Brain microvascular endothelial cell (primary cell): ENCODE results near the gene DIPK1A.

Experiments
- DNase-seq: peaks from one replicate; pipeline ENCODE4 v3.0.0-alpha.2; 2020
- H3K27ac ChIP-seq: fragments of 250-450 bp; sonication (Bioruptor Pico); 2 replicates; pipeline ENCODE4 v1.5.1; 2020; ENCODE audit warnings: mild to moderate bottlenecking, moderate library complexity
- H3K27me3 ChIP-seq: fragments of 250-450 bp; sonication (Bioruptor Pico); replicated peaks from 2 replicates; pipeline ENCODE4 v1.5.1; 2020; ENCODE audit warnings: mild to moderate bottlenecking
- H3K36me3 ChIP-seq: fragments of 250-450 bp; sonication (Bioruptor Pico); replicated peaks from 2 replicates; pipeline ENCODE4 v1.5.1; 2020; ENCODE audit warnings: mild to moderate bottlenecking
- H3K4me3 ChIP-seq: 2 replicates; pipeline ENCODE4 v1.5.1; 2011; ENCODE audit warnings: low read depth, mild to moderate bottlenecking, control low read depth, low read length, moderate library complexity
- in situ Hi-C: cut with HindIII; loops from 2 replicates; pipeline ENCODE4 v1.10.0; 2017; ENCODE audit warnings: low sequenced_read_pairs, low pct_ligation_motif_present
- TF ChIP-seq, protein P1 (sequence below): IDR thresholded peaks from 2 replicates; pipeline ENCODE4 v1.5.1; 2011; ENCODE audit warnings: low read depth, mild to moderate bottlenecking, moderate library complexity, low read length, control low read depth, inconsistent platforms; ENCODE audit errors: missing control alignments

The DIPK1A gene

GRCh38 chr1:92921031-92922023 is 39.9 kb downstream of the DIPK1A start:
- in situ Hi-C loops: no loop called here
- Histone ChIP-seq H3K27ac (no peak overlapping the region), H3K36me3 (no peaks in the 10 kb centered on the region), H3K27me3 (no peaks in the 10 kb centered on the region), H3K4me3 (no peak overlapping the region)
- DNase-seq: no peak
- TF ChIP-seq, protein P1, sequence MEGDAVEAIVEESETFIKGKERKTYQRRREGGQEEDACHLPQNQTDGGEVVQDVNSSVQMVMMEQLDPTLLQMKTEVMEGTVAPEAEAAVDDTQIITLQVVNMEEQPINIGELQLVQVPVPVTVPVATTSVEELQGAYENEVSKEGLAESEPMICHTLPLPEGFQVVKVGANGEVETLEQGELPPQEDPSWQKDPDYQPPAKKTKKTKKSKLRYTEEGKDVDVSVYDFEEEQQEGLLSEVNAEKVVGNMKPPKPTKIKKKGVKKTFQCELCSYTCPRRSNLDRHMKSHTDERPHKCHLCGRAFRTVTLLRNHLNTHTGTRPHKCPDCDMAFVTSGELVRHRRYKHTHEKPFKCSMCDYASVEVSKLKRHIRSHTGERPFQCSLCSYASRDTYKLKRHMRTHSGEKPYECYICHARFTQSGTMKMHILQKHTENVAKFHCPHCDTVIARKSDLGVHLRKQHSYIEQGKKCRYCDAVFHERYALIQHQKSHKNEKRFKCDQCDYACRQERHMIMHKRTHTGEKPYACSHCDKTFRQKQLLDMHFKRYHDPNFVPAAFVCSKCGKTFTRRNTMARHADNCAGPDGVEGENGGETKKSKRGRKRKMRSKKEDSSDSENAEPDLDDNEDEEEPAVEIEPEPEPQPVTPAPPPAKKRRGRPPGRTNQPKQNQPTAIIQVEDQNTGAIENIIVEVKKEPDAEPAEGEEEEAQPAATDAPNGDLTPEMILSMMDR: no peak

DNA sequence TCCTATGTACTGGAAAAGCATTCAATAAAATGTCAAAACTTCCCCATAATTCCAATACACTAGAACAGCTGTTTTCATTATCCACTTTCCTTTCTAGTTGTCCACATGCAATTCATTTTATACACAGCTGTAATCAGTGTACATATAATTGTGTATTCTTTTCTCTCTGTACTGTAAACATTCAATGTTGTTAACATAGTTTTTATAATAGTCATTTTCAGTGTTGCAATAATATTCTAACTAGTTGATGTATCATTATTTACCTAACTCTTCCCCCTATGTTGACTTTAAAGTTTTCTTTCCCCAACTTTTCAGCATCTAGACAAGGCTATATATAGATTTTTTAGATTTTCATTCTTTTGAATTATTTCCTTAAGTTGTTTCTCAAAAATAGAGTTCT is 44.4 kb downstream of the DIPK1A start:
- H3K4me3 ChIP-seq: no peak overlapping the region
- TF ChIP-seq, protein P1: no peak
- no peak overlapping the region for H3K27ac ChIP-seq
- H3K36me3 ChIP-seq: no peaks in the 10 kb centered on the region
- DNase-seq: no peak
- in situ Hi-C loops: no loop called here
- H3K27me3 ChIP-seq: no peaks in the 10 kb centered on the region

GRCh38 chr1:92915547-92915946 is 45.7 kb downstream of the DIPK1A start:
- H3K27ac ChIP-seq: no peak overlapping the region
- H3K4me3 ChIP-seq: no peak overlapping the region
- in situ Hi-C loops: no loop called here
- no peaks in the 10 kb centered on the region for H3K36me3 ChIP-seq
- no peaks in the 10 kb centered on the region for H3K27me3 ChIP-seq
- DNase-seq: no peak
- TF ChIP-seq, protein P1: no peak

DNA sequence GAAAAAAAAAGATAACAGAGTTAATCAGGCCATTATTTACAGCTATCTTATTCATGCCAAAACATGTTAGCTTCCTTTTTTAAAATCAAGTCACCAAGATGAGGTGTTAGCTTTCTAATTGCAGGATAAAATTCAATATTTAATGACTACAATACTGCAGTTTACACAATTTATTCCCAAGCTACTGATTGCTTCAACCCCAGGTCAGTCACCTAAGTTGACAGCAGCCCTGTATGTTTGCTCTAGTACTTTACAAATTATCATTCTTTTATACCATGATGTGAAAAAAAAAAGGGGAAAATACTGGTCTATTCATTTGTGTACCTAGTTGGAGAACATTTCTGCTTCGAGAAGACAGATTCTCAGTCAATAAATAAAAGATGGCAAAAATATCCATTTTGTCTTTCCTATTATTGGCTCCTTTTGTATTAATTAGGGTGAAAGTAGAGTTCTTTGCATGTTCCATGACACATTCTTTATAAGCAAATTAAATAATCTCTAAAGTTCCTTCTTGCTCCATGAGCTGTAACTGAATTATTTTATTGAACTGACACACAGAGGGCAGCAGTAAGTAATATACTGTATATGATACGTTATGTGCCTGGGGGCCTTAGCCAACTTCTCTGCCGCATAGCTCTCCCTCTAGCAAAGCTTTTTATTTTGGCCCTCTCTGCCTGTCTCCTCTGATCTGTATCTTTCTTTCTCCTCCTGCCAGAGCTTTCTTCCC is 48.0 kb downstream of the DIPK1A start:
- in situ Hi-C loops: no loop called here
- Histone ChIP-seq H3K36me3 (no peaks in the 10 kb centered on the region), H3K27me3 (no peaks in the 10 kb centered on the region), H3K27ac (no peak overlapping the region), H3K4me3 (no peak overlapping the region)
- TF ChIP-seq, protein P1: no peak
- DNase-seq: no peak

- in situ Hi-C loops: no loop called here
- TF ChIP-seq, protein P1: no peak
- H3K36me3 ChIP-seq: no peaks in the 10 kb centered on the region
- no peaks in the 10 kb centered on the region for H3K27me3 ChIP-seq
- H3K27ac ChIP-seq: no peak overlapping the region
- no peak overlapping the region for H3K4me3 ChIP-seq
- no peak for DNase-seq
Observed at GRCh38 chr1:92910081-92910480, 51.2 kb downstream of the DIPK1A start.
